HG02571 (cell line): ENCODE measurements around the gene LRRC3B.
"Not testable (repeated sequence)": the region's sequence is repeated elsewhere in the genome, so short reads cannot be mapped to it uniquely, and the experiment has no call there.

ENCODE experiments used
- ATAC-seq: cut with Tn5 transposase; IDR thresholded peaks from one replicate; pipeline ENCODE4 v1.9.1; 2021; ENCODE audit warnings: mild to moderate bottlenecking, moderate library complexity; ENCODE audit not compliant: unreplicated experiment

The LRRC3B gene

GRCh38 chr3:26622621-26623418 is at the start of gene LRRC3B:
Gene LRRC3B (plus strand): TSS chr3:26622772. CDS start chr3:26709673, 86,901 bp downstream.
- no peak for ATAC-seq

GRCh38 chr3:26574766-26575165 is 47.8 kb upstream of the LRRC3B start:
- no peak for ATAC-seq

GRCh38 chr3:26579116-26579515 is 43.5 kb upstream of the LRRC3B start:
- ATAC-seq = no peak

GRCh38 chr3:26587571-26587970 is 35.0 kb upstream of the LRRC3B start:
- no peak for ATAC-seq

- ATAC-seq = no peak
Measured at GRCh38 chr3:26588931-26589330, 33.6 kb upstream of the LRRC3B start.

- no peak for ATAC-seq
Measured at GRCh38 chr3:26589678-26590077, 32.9 kb upstream of the LRRC3B start.

GRCh38 chr3:26590919-26591484 is 31.6 kb upstream of the LRRC3B start:
- no peak for ATAC-seq

- no peak for ATAC-seq
Measured at GRCh38 chr3:26591926-26592325, 30.6 kb upstream of the LRRC3B start.

GRCh38 chr3:26592451-26592850 is 30.1 kb upstream of the LRRC3B start:
- ATAC-seq = no peak

GRCh38 chr3:26596335-26596734 is 26.2 kb upstream of the LRRC3B start:
- ATAC-seq = no peak

GRCh38 chr3:26603311-26603710 is 19.3 kb upstream of the LRRC3B start:
- not testable (repeated sequence) for ATAC-seq

GRCh38 chr3:26603771-26604170 is 18.8 kb upstream of the LRRC3B start:
- not testable (repeated sequence) for ATAC-seq

GRCh38 chr3:26614006-26614685 is 8.4 kb upstream of the LRRC3B start:
- no peak for ATAC-seq

GRCh38 chr3:26621176-26621575 is 1.4 kb upstream of the LRRC3B start:
- no peak for ATAC-seq

GRCh38 chr3:26621906-26622620 is 509 bp upstream of the LRRC3B start:
- ATAC-seq = no peak

GRCh38 chr3:26623419-26624208 is 1.0 kb downstream of the LRRC3B start:
- ATAC-seq = no peak

- no peak for ATAC-seq
Measured at GRCh38 chr3:26624209-26624765, 1.7 kb downstream of the LRRC3B start.

GRCh38 chr3:26625187-26625586 is 2.6 kb downstream of the LRRC3B start:
- no peak for ATAC-seq

- no peak for ATAC-seq
Measured at GRCh38 chr3:26627080-26627479, 4.5 kb downstream of the LRRC3B start.

GRCh38 chr3:26628915-26629314 is 6.3 kb downstream of the LRRC3B start:
- no peak for ATAC-seq
